Jurkat, Clone E6-1 (cell line): ENCODE measurements around the gene RHOB.
"Not testable (repeated sequence)": the region's sequence is repeated elsewhere in the genome, so short reads cannot be mapped to it uniquely, and the experiment has no call there.

Experiments used
- DNase-seq: peaks from one replicate; pipeline ENCODE4 v3.0.0-alpha.2; 2011; ENCODE audit warnings: low read depth, low spot score
- H3K4me3 ChIP-seq: 2 replicates; pipeline ENCODE4 v1.5.1; 2011; ENCODE audit warnings: mild to moderate bottlenecking, low read length, control low read depth, moderate library complexity

RHOB gene

GRCh38 chr2:20449501-20450200, 2.8 kb downstream of the RHOB start:
- H3K4me3 ChIP-seq, result no peak overlapping the region
- DNase-seq, result no peak

DNA sequence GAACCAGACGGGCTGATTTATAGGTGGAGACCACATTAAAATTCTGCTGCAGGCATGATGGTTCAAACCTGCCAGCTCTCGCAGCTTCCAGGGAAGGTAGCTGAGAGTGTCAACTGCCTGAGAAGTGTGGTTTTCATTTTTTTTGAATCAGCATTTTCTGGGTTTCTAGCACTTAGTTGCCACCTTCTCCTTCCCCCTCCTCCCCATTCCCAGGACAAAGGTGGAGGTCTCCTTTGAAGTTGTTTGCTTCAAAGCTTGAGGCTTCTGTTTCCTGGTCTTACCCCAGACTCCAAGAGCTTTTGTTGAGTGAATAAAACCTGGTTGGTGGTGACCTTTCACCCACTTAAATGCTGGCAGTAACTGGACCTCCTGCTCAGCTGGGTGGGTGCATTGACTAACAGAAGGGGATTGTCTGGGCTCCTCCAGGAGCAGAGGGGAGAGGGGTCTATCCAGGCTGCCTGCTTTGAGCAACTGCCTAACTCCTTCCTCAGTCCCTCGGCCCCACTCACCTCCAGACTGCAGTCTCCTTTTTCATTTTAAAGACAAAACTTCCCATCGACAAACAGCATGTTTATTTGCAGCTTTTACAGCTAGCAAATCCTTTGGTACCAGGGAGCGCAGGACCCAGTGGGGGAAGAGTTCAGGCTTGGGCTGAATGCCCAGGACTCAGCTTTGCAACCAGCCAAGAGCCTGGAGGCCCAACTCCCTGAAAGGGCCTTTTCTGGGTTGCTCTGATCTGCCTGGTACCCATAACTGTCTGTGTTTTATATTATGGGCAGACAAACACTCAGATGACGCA, 3.5 kb downstream of the RHOB start:
- H3K4me3 ChIP-seq, result no peak overlapping the region
- DNase-seq, result no peak

GRCh38 chr2:20451000-20451290, 4.1 kb downstream of the RHOB start:
- no peak overlapping the region for H3K4me3 ChIP-seq
- no peak for DNase-seq

DNA sequence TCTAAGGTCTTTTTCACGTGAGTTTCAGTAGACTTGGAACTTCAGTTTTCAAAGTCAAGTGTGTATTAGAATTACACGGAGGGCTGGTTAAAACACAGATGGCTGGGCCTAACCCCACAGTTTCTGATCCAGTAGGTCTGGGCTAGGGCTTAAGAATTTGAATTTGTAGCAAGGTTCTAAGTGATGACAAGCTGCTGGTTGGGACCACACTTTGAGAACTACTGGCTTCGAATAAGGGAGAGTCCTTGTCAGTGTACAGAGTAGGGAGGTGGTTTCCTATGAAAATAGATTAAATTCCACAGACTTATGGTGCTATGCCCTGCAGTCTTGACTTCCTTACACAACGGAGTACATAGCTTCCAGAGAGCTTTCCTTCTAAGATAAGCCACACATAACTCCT, 4.5 kb downstream of the RHOB start:
- no peak for DNase-seq
- H3K4me3 ChIP-seq, result no peak overlapping the region

- DNase-seq, result no peak
- no peak overlapping the region for H3K4me3 ChIP-seq
Observed at GRCh38 chr2:20451761-20452499, 5.1 kb downstream of the RHOB start.

DNA sequence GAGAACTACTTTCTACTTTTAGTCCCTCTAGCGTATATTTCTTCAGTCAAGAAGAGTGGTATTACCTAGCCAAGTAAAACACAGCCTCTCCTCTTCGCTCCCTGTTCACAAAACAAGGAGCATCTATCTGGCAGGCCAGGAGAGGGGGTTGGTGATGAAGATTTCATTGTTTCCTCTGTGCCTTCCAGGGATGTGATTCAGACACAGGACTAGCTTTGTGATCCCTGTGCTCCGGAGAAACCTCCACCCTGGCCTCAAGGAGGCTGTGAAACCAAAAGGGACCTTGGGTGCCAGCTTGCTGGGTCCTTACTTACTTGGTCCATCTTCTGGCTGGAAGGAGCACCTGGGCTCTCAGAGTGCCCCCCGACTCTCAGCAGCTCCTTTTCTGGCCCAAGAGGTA, 5.7 kb downstream of the RHOB start:
- H3K4me3 ChIP-seq, result no peak overlapping the region
- DNase-seq, result no peak

DNA sequence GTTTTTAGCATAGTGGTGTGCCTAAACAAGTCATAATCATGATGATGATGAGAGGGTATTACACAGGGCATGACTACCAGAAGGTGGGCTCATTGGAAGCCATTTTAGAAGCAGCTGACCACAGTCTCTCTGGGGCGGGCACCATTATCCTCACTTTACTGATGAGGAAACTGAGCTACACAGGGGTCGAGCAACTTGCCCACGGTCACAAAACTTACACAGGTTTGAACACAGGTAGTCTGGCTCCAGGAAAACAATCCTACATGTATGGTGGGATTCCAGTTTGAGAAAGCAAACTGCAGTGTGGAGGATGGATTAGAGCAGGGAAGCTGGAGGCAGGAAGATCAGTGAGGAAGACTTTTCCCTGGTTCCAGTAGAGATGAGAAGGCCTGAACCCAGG, 6.2 kb downstream of the RHOB start:
- DNase-seq, result no peak
- no peak overlapping the region for H3K4me3 ChIP-seq

GRCh38 chr2:20454036-20454981, 7.4 kb downstream of the RHOB start:
- H3K4me3 ChIP-seq, result no peak overlapping the region
- DNase-seq, result no peak

- no peak for DNase-seq
- H3K4me3 ChIP-seq, result no peak overlapping the region
Observed at GRCh38 chr2:20455076-20455587, 8.3 kb downstream of the RHOB start.

- no peak for DNase-seq
Observed at GRCh38 chr2:20456116-20456571, 9.3 kb downstream of the RHOB start.

GRCh38 chr2:20456636-20457426, 10.0 kb downstream of the RHOB start:
- no peak overlapping the region for H3K4me3 ChIP-seq
- DNase-seq, result no peak

More at GRCh38 chr2:20456116-20456571, 9.3 kb downstream of the RHOB start:
- no peak overlapping the region for H3K4me3 ChIP-seq

DNA sequence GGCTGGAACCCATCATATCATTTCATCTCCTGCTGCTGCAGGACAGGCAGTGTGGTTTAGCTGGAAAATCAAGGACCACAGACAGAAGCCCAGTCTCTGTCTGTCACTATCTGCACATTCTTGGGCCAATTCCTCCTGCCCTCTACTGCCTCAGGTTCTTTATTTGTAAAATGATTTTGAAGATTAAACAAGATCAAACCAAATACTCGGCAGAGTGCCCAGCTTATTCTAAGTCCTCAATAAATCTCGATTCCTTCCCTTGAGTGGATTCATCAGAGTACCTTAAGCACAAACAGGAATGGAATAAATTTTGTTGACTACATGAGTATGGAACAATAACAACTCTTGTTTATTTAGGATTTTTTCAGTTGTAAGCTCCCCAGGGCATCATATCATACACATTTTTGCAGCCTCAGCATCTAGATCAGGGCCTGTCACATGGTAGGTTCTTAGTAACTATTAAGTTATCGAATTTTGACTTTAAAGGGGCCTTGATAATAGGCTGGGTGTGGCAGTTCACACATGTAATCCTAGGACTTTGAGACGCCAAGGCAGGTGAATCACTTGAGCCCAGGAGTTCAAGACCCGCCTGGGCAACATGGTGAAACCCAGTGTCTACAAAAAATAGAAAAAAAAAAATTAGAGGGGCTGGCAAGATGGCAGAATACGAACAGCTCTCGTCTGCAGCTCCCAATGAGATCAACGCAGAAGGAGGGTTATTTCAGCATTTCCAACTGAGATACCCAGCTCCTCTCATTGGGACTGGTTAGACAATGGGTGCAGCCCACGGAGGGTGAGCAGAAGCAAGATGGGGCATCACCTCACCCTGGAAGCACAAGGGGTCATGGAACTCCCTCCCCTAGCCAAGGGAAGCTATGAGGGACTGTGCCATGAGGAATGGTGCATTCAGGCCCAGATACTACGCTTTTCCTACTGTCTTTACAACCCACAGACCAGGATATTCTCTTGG, 11.1 kb downstream of the RHOB start:
- no peak for DNase-seq

DNA sequence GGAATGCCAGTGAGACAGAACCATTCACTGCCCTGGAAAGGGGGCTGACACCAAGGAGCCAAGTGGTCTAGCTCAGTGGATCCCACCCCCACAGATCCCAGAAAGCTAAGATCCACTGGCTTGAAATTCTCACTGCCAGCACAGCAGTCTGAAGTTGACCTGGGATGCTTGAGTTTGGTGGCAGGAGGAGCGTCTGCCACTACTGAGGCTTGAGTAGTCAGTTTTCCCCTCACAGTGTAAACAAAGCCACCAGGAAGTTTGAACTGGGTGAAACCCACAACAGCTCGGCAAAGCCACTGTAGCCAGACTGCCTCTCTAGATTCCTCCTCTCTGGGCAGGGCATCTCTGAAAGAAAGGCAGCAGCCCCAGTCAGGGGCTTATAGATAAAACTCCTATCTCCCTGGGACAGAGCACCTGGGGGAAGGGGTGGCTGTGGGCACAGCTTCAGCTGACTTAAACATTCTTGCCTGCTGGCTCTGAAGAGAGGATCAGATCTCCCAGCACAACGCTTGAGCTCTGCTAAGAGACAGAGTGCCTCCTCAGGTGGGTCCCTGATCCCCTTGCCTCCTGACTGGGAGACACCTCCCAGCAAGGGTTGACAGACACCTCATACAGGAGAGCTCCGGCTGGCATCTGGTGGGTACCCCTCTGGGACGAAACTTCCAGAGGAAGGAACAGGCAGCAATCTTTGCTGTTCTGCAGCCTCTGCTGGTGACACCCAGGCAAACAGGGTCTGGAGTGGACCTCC, 12.0 kb downstream of the RHOB start:
- not testable (repeated sequence) for DNase-seq

More for the DNA sequence above, 11.1 kb downstream of the RHOB start:
- no peak overlapping the region for H3K4me3 ChIP-seq

GRCh38 chr2:20465716-20466394, 19.0 kb downstream of the RHOB start:
- DNase-seq, result no peak

More for the DNA sequence above, 12.0 kb downstream of the RHOB start:
- H3K4me3 ChIP-seq, result not testable (repeated sequence)

DNA sequence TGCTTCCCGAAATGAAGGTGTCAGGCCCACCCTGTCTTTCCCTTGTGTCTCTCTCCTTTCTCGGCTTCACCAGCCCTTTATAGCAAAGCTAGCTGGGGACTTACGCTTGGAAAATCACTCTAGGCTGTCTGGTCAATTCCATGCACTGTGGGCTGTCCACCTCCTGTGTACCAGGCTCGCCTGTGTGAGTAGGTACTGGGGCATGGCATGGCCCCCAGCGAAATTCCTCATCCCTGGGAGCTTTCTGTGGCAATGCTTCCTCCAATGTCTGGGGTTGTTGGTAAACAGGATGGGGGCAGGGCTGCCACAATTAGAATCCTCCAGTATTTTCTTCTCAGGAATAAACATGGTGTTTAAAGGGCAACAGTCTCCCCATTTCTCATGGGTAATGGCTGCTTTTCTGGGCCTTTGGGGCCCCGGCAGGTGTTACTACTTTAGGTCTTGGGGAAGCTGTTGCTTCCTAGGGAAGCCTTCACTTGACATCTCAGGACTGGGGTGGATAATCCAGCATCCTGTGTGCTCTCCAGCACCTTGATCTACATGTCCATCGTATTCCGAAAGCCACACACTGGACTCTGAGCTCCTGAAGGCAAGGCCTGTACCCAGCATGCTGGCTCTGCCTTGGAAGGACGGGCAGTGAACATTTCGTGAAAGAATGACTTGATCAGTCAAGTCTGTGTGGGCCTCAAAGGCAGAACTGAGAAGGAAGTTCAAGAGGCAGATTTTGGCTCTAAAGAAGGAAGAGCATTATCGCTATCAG, 21.1 kb downstream of the RHOB start:
- H3K4me3 ChIP-seq, result no peak overlapping the region
- DNase-seq, result no peak

More at GRCh38 chr2:20465716-20466394, 19.0 kb downstream of the RHOB start:
- no peak overlapping the region for H3K4me3 ChIP-seq
